ENCODE measurements around the gene USP31. TPM values are rescaled to one million over a fixed set of nuclear protein-coding genes. Genes with fewer than 3 reads are reported as not detected.

The USP31 gene
- total RNA-seq (2021) = 14.5 and 16.1 TPM in 2 replicates
- long read RNA-seq, partial matches to known transcripts = 1 of 2 reads
- long read RNA-seq, other reads (novel, unspliced or antisense) = 1 of 2 reads

GRCh38 chr16:23149267-23149992 is at the start of gene USP31:
USP31 (minus strand) TSS chr16:23149452; CDS start chr16:23149270, 182 bp downstream.
- Histone ChIP-seq H3K14ac (ENCODE audit: insufficient read depth, low read length) (peak within 1 kb of the TSS; percentile 84; the same call in 1 of the 2 replicates), H3T11ph (ENCODE audit: low read length) (no peak within 1 kb of the TSS), H4K91ac (ENCODE audit: insufficient read length, low read depth, low read length) (no peak within 1 kb of the TSS), H2AK5ac (ENCODE audit: insufficient read length, low read length) (no peak within 1 kb of the TSS), H4K8ac (replicated peaks; ENCODE audit: insufficient read length, low read depth, low read length) (no peak within 1 kb of the TSS), H2BK15ac (ENCODE audit: low read depth, low read length) (no peak within 1 kb of the TSS), H3K56ac (ENCODE audit: insufficient read length, low read depth, low read length) (no peak within 1 kb of the TSS), H3K4ac (ENCODE audit: low read depth, low read length) (no peak within 1 kb of the TSS), H4K5ac (ENCODE audit: insufficient read length, low read depth, low read length) (no peak within 1 kb of the TSS), H3K23me2 (ENCODE audit: insufficient read length, low read depth, low read length, poor library complexity, severe bottlenecking) (peaks cover 6% of the 10 kb centered on the region), H2BK5ac (ENCODE audit: insufficient read length, low read length) (no peak within 1 kb of the TSS), H2BK120ac (ENCODE audit: low read depth, low read length, poor library complexity, severe bottlenecking) (no peak within 1 kb of the TSS), H3K4me2 (ENCODE audit: insufficient read depth, insufficient read length, low read length) (peak within 1 kb of the TSS; percentile 93), H3K27ac (ENCODE audit: insufficient read length, low read depth, low read length) (no peak within 1 kb of the TSS), H4K20me1 (ENCODE audit: control insufficient read depth, insufficient read depth, insufficient read length) (no peaks in the 10 kb centered on the region), H3K79me2 (ENCODE audit: insufficient read depth, low read length) (peaks cover 7% of the 10 kb centered on the region; the same call in 1 of the 2 replicates), H3K9ac (ENCODE audit: extremely low read depth, insufficient read length, low read length) (peak within 1 kb of the TSS; percentile 62), H3K18ac (ENCODE audit: insufficient read length, low read depth, low read length) (no peak within 1 kb of the TSS), H3K4me1 (ENCODE audit: insufficient read depth, low read length) (peaks cover 9% of the 10 kb centered on the region; the same call in 1 of the 2 replicates), H2BK12ac (ENCODE audit: insufficient read length, low read depth, low read length) (no peak within 1 kb of the TSS), H2BK20ac (ENCODE audit: low read depth, low read length, poor library complexity, severe bottlenecking) (no peak within 1 kb of the TSS), H3K27me3 (ENCODE audit: insufficient read depth, low read length) (no peaks in the 10 kb centered on the region), H2AFZ (ENCODE audit: low read length) (no peak within 1 kb of the TSS), H3K79me1 (ENCODE audit: insufficient read depth, low read depth, low read length, poor library complexity, severe bottlenecking) (no peaks in the 10 kb centered on the region), H3K9me3 (ENCODE audit: control insufficient read depth, low read depth, low read length) (no peaks in the 10 kb centered on the region), H3K23ac (ENCODE audit: insufficient read length, low read depth, low read length) (no peak within 1 kb of the TSS)
- Mint-ChIP-seq H3K27ac (peak within 1 kb of the TSS in 1 of 3 experiments; percentile 88; a peak in 3 of 7 replicates), H3K27me3 (ENCODE audit: low read depth) (peaks cover 22% of the 10 kb centered on the region), H3K4me3 (peak within 1 kb of the TSS; percentile 86 to 95), H3K4me1 (peaks cover 30 to 39% of the 10 kb centered on the region in 2 experiments), H3K36me3 (ENCODE audit: insufficient read depth in 1 of 3, low read depth in 3 of 3) (peaks cover 0 to 2% (median 0%) of the 10 kb centered on the region in 3 experiments; a peak in 2 of 7 replicates), H3K9me3 (no peaks in the 10 kb centered on the region)
- no CpG with 5 or more reads among the region's 75 CpGs for WGBS (ENCODE audit: extremely low coverage, insufficient read length, low lambda C conversion rate)
- TF ChIP-seq, protein P1, sequence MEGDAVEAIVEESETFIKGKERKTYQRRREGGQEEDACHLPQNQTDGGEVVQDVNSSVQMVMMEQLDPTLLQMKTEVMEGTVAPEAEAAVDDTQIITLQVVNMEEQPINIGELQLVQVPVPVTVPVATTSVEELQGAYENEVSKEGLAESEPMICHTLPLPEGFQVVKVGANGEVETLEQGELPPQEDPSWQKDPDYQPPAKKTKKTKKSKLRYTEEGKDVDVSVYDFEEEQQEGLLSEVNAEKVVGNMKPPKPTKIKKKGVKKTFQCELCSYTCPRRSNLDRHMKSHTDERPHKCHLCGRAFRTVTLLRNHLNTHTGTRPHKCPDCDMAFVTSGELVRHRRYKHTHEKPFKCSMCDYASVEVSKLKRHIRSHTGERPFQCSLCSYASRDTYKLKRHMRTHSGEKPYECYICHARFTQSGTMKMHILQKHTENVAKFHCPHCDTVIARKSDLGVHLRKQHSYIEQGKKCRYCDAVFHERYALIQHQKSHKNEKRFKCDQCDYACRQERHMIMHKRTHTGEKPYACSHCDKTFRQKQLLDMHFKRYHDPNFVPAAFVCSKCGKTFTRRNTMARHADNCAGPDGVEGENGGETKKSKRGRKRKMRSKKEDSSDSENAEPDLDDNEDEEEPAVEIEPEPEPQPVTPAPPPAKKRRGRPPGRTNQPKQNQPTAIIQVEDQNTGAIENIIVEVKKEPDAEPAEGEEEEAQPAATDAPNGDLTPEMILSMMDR (conservative IDR thresholded peaks at IDR 0.05) = no peak
- DNase-seq = peak; percentile 97

Measured in H9 (cell line).